Measurements from ENCODE around the gene S100G.

Gene S100G

GRCh38 chrX:16683007-16683664 lies 33.2 kb downstream of the S100G start:
- no peak overlapping the region for H3K9ac ChIP-seq (ENCODE audit: insufficient read length, low read depth)
- no peaks in the 10 kb centered on the region for H3K27me3 ChIP-seq (ENCODE audit: insufficient read depth, insufficient read length)
- no peak overlapping the region for H3K4me3 ChIP-seq (ENCODE audit: insufficient read length, low read depth)
- no peaks in the 10 kb centered on the region for H3K4me1 ChIP-seq (ENCODE audit: insufficient read depth, insufficient read length)
- H3K36me3 ChIP-seq (ENCODE audit: insufficient read depth, insufficient read length, low read length): peaks cover 65% of the 10 kb centered on the region
- no peak for DNase-seq (ENCODE audit: low read depth, low spot score)
- no peaks in the 10 kb centered on the region for H3K9me3 ChIP-seq (ENCODE audit: insufficient read depth, low read length)
- TF ChIP-seq YY1 (IDR thresholded peaks at IDR 0.05; ENCODE audit: insufficient read depth, insufficient read length): no peak
- no peak for TF ChIP-seq SUZ12 (IDR thresholded peaks at IDR 0.05; ENCODE audit: extremely low read depth, insufficient read depth, insufficient read length)
- no peak for TF ChIP-seq ZNF274 (IDR thresholded peaks at IDR 0.05; ENCODE audit: low read depth, low read length)

GRCh38 chrX:16687514-16687913 lies 37.6 kb downstream of the S100G start:
- Histone ChIP-seq H3K9ac (ENCODE audit: insufficient read length, low read depth) (no peak overlapping the region), H3K27me3 (ENCODE audit: insufficient read depth, insufficient read length) (no peaks in the 10 kb centered on the region), H3K36me3 (ENCODE audit: insufficient read depth, insufficient read length, low read length) (peaks cover 71% of the 10 kb centered on the region), H3K9me3 (ENCODE audit: insufficient read depth, low read length) (no peaks in the 10 kb centered on the region), H3K4me1 (ENCODE audit: insufficient read depth, insufficient read length) (no peaks in the 10 kb centered on the region), H3K4me3 (ENCODE audit: insufficient read length, low read depth) (no peak overlapping the region)
- TF ChIP-seq SUZ12 (IDR thresholded peaks at IDR 0.05; ENCODE audit: extremely low read depth, insufficient read depth, insufficient read length) (no peak), ZNF274 (IDR thresholded peaks at IDR 0.05; ENCODE audit: low read depth, low read length) (no peak), YY1 (IDR thresholded peaks at IDR 0.05; ENCODE audit: insufficient read depth, insufficient read length) (no peak)
- no peak for DNase-seq (ENCODE audit: low read depth, low spot score)

- H3K36me3 ChIP-seq (ENCODE audit: insufficient read depth, insufficient read length, low read length): peaks cover 71% of the 10 kb centered on the region
- H3K4me1 ChIP-seq (ENCODE audit: insufficient read depth, insufficient read length): no peaks in the 10 kb centered on the region
- no peaks in the 10 kb centered on the region for H3K9me3 ChIP-seq (ENCODE audit: insufficient read depth, low read length)
- H3K4me3 ChIP-seq (ENCODE audit: insufficient read length, low read depth): no peak overlapping the region
- no peak overlapping the region for H3K9ac ChIP-seq (ENCODE audit: insufficient read length, low read depth)
- DNase-seq (ENCODE audit: low read depth, low spot score): no peak
- H3K27me3 ChIP-seq (ENCODE audit: insufficient read depth, insufficient read length): no peaks in the 10 kb centered on the region
- TF ChIP-seq ZNF274 (IDR thresholded peaks at IDR 0.05; ENCODE audit: low read depth, low read length) (no peak), YY1 (IDR thresholded peaks at IDR 0.05; ENCODE audit: insufficient read depth, insufficient read length) (no peak), SUZ12 (IDR thresholded peaks at IDR 0.05; ENCODE audit: extremely low read depth, insufficient read depth, insufficient read length) (no peak)
These were observed 45.2 kb downstream of the S100G start for GRCh38 chrX:16695079-16695676.

- Histone ChIP-seq H3K27me3 (ENCODE audit: insufficient read depth, insufficient read length) (no peaks in the 10 kb centered on the region), H3K9ac (ENCODE audit: insufficient read length, low read depth) (no peak overlapping the region), H3K4me3 (ENCODE audit: insufficient read length, low read depth) (no peak overlapping the region), H3K9me3 (ENCODE audit: insufficient read depth, low read length) (no peaks in the 10 kb centered on the region), H3K36me3 (ENCODE audit: insufficient read depth, insufficient read length, low read length) (peaks cover 62% of the 10 kb centered on the region), H3K4me1 (ENCODE audit: insufficient read depth, insufficient read length) (no peaks in the 10 kb centered on the region)
- TF ChIP-seq ZNF274 (IDR thresholded peaks at IDR 0.05; ENCODE audit: low read depth, low read length): no peak
- TF ChIP-seq SUZ12 (IDR thresholded peaks at IDR 0.05; ENCODE audit: extremely low read depth, insufficient read depth, insufficient read length): no peak
- TF ChIP-seq YY1 (IDR thresholded peaks at IDR 0.05; ENCODE audit: insufficient read depth, insufficient read length): no peak
- DNase-seq (ENCODE audit: low read depth, low spot score): no peak
These were observed 47.0 kb downstream of the S100G start for GRCh38 chrX:16696956-16697355.

GRCh38 chrX:16699389-16699788 lies 49.4 kb downstream of the S100G start:
- Histone ChIP-seq H3K4me1 (ENCODE audit: insufficient read depth, insufficient read length) (no peaks in the 10 kb centered on the region), H3K9me3 (ENCODE audit: insufficient read depth, low read length) (no peaks in the 10 kb centered on the region), H3K9ac (ENCODE audit: insufficient read length, low read depth) (no peak overlapping the region), H3K27me3 (ENCODE audit: insufficient read depth, insufficient read length) (no peaks in the 10 kb centered on the region), H3K36me3 (ENCODE audit: insufficient read depth, insufficient read length, low read length) (peaks cover 46% of the 10 kb centered on the region), H3K4me3 (ENCODE audit: insufficient read length, low read depth) (no peak overlapping the region)
- TF ChIP-seq ZNF274 (IDR thresholded peaks at IDR 0.05; ENCODE audit: low read depth, low read length): no peak
- TF ChIP-seq YY1 (IDR thresholded peaks at IDR 0.05; ENCODE audit: insufficient read depth, insufficient read length): no peak
- TF ChIP-seq SUZ12 (IDR thresholded peaks at IDR 0.05; ENCODE audit: extremely low read depth, insufficient read depth, insufficient read length): no peak
- DNase-seq (ENCODE audit: low read depth, low spot score): no peak

GRCh38 chrX:16700734-16701133 lies 50.8 kb downstream of the S100G start:
- H3K9me3 ChIP-seq (ENCODE audit: insufficient read depth, low read length): no peaks in the 10 kb centered on the region
- H3K36me3 ChIP-seq (ENCODE audit: insufficient read depth, insufficient read length, low read length): peaks cover 42% of the 10 kb centered on the region
- TF ChIP-seq SUZ12 (IDR thresholded peaks at IDR 0.05; ENCODE audit: extremely low read depth, insufficient read depth, insufficient read length) (no peak), ZNF274 (IDR thresholded peaks at IDR 0.05; ENCODE audit: low read depth, low read length) (no peak), YY1 (IDR thresholded peaks at IDR 0.05; ENCODE audit: insufficient read depth, insufficient read length) (no peak)
- no peaks in the 10 kb centered on the region for H3K27me3 ChIP-seq (ENCODE audit: insufficient read depth, insufficient read length)
- H3K4me3 ChIP-seq (ENCODE audit: insufficient read length, low read depth): no peak overlapping the region
- no peak for DNase-seq (ENCODE audit: low read depth, low spot score)
- H3K4me1 ChIP-seq (ENCODE audit: insufficient read depth, insufficient read length): no peaks in the 10 kb centered on the region
- no peak overlapping the region for H3K9ac ChIP-seq (ENCODE audit: insufficient read length, low read depth)

- H3K9ac ChIP-seq (ENCODE audit: insufficient read length, low read depth): no peak overlapping the region
- H3K9me3 ChIP-seq (ENCODE audit: insufficient read depth, low read length): no peaks in the 10 kb centered on the region
- no peaks in the 10 kb centered on the region for H3K4me1 ChIP-seq (ENCODE audit: insufficient read depth, insufficient read length)
- no peak for TF ChIP-seq ZNF274 (IDR thresholded peaks at IDR 0.05; ENCODE audit: low read depth, low read length)
- TF ChIP-seq YY1 (IDR thresholded peaks at IDR 0.05; ENCODE audit: insufficient read depth, insufficient read length): no peak
- TF ChIP-seq SUZ12 (IDR thresholded peaks at IDR 0.05; ENCODE audit: extremely low read depth, insufficient read depth, insufficient read length): no peak
- peaks cover 28% of the 10 kb centered on the region for H3K36me3 ChIP-seq (ENCODE audit: insufficient read depth, insufficient read length, low read length)
- H3K27me3 ChIP-seq (ENCODE audit: insufficient read depth, insufficient read length): no peaks in the 10 kb centered on the region
- no peak overlapping the region for H3K4me3 ChIP-seq (ENCODE audit: insufficient read length, low read depth)
- DNase-seq (ENCODE audit: low read depth, low spot score): no peak
These were observed 53.0 kb downstream of the S100G start for GRCh38 chrX:16702700-16703599.

Measured in NT2/D1 (cell line).